ENCODE measurements around the gene PSD2. TPM values are rescaled to one million over a fixed set of nuclear protein-coding genes. Genes with fewer than 3 reads are reported as not detected.

Gene PSD2
- total and polyA plus RNA-seq, 2 of the 13 experiments (the other 11 are each of a cell fraction or from before 2014, with no cell fraction given): 0.07 TPM; not detected in 1

DNA sequence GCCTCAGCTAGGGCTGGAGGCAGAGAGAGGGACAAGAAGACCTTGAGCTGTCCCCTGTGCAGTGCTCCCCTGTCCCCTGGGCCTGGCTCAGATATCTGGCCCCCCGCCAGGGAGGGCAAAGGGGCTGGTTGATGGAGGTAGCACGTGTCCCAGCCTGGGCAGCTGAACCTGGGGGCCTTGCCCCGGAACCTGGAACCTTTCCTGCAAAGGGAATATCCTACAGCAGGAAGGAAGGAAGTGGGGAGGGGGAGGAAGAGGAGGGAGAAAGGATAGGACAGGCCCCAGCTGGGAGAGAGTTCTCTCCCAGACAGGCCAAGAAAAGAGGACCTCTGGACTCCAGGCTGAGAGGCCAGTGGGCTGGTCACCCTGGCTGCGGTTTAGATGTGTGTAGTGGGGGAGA lies 27.6 kb upstream of the PSD2 start (continued):
- TF ChIP-seq, protein P1, sequence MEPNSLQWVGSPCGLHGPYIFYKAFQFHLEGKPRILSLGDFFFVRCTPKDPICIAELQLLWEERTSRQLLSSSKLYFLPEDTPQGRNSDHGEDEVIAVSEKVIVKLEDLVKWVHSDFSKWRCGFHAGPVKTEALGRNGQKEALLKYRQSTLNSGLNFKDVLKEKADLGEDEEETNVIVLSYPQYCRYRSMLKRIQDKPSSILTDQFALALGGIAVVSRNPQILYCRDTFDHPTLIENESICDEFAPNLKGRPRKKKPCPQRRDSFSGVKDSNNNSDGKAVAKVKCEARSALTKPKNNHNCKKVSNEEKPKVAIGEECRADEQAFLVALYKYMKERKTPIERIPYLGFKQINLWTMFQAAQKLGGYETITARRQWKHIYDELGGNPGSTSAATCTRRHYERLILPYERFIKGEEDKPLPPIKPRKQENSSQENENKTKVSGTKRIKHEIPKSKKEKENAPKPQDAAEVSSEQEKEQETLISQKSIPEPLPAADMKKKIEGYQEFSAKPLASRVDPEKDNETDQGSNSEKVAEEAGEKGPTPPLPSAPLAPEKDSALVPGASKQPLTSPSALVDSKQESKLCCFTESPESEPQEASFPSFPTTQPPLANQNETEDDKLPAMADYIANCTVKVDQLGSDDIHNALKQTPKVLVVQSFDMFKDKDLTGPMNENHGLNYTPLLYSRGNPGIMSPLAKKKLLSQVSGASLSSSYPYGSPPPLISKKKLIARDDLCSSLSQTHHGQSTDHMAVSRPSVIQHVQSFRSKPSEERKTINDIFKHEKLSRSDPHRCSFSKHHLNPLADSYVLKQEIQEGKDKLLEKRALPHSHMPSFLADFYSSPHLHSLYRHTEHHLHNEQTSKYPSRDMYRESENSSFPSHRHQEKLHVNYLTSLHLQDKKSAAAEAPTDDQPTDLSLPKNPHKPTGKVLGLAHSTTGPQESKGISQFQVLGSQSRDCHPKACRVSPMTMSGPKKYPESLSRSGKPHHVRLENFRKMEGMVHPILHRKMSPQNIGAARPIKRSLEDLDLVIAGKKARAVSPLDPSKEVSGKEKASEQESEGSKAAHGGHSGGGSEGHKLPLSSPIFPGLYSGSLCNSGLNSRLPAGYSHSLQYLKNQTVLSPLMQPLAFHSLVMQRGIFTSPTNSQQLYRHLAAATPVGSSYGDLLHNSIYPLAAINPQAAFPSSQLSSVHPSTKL (CRISPR knock-in tag; IDR thresholded peaks at IDR 0.05): 0 out of 2 replicates have a peak, but pooled peaks have one; percentile 51
- TF ChIP-seq, protein P2, sequence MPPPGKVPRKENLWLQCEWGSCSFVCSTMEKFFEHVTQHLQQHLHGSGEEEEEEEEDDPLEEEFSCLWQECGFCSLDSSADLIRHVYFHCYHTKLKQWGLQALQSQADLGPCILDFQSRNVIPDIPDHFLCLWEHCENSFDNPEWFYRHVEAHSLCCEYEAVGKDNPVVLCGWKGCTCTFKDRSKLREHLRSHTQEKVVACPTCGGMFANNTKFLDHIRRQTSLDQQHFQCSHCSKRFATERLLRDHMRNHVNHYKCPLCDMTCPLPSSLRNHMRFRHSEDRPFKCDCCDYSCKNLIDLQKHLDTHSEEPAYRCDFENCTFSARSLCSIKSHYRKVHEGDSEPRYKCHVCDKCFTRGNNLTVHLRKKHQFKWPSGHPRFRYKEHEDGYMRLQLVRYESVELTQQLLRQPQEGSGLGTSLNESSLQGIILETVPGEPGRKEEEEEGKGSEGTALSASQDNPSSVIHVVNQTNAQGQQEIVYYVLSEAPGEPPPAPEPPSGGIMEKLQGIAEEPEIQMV (CRISPR knock-in tag; IDR thresholded peaks at IDR 0.05; ENCODE audit: low read depth): no peak
- TF ChIP-seq TBP (CRISPR knock-in tag; IDR thresholded peaks at IDR 0.05) (no peak), KMT2B (CRISPR knock-in tag; IDR thresholded peaks at IDR 0.05) (no peak), PCBP2 (optimal IDR thresholded peaks at IDR 0.05; ENCODE audit: low read depth, low read length, poor library complexity, severe bottlenecking) (no peak), ZNF44 (CRISPR knock-in tag; IDR thresholded peaks at IDR 0.05) (no peak), ZNF780A (CRISPR knock-in tag; IDR thresholded peaks at IDR 0.05) (no peak), ZNF740 (CRISPR knock-in tag; IDR thresholded peaks at IDR 0.05) (no peak), EHMT2 (IDR thresholded peaks at IDR 0.05; ENCODE audit: borderline replicate concordance, low read depth, low read length) (no peak), ZNF816 (CRISPR knock-in tag; IDR thresholded peaks at IDR 0.05; ENCODE audit: borderline replicate concordance) (no peak), MBD4 (IDR thresholded peaks at IDR 0.05; ENCODE audit: borderline replicate concordance, low read length) (no peak), ZNF761 (CRISPR knock-in tag; conservative IDR thresholded peaks at IDR 0.05) (no peak), ZNF558 (CRISPR knock-in tag; IDR thresholded peaks at IDR 0.05; ENCODE audit: borderline replicate concordance) (no peak), NCOA1 (CRISPR knock-in tag; IDR thresholded peaks at IDR 0.05) (no peak), ZSCAN31 (CRISPR knock-in tag; IDR thresholded peaks at IDR 0.05; ENCODE audit: low read depth) (no peak), ZNF775 (CRISPR knock-in tag; IDR thresholded peaks at IDR 0.05; ENCODE audit: borderline replicate concordance) (no peak), ZUFSP (CRISPR knock-in tag; IDR thresholded peaks at IDR 0.05; ENCODE audit: borderline replicate concordance) (no peak), ATF1 (CRISPR knock-in tag; IDR thresholded peaks at IDR 0.05) (no peak)
- TF ChIP-seq, protein P3, sequence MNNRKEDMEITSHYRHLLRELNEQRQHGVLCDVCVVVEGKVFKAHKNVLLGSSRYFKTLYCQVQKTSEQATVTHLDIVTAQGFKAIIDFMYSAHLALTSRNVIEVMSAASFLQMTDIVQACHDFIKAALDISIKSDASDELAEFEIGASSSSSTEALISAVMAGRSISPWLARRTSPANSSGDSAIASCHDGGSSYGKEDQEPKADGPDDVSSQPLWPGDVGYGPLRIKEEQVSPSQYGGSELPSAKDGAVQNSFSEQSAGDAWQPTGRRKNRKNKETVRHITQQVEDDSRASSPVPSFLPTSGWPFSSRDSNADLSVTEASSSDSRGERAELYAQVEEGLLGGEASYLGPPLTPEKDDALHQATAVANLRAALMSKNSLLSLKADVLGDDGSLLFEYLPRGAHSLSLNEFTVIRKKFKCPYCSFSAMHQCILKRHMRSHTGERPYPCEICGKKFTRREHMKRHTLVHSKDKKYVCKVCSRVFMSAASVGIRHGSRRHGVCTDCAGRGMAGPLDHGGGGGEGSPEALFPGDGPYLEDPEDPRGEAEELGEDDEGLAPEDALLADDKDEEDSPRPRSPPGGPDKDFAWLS (CRISPR knock-in tag; IDR thresholded peaks at IDR 0.05; ENCODE audit: borderline replicate concordance): no peak
- TF ChIP-seq, protein P4, sequence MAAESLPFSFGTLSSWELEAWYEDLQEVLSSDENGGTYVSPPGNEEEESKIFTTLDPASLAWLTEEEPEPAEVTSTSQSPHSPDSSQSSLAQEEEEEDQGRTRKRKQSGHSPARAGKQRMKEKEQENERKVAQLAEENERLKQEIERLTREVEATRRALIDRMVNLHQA (CRISPR knock-in tag; IDR thresholded peaks at IDR 0.05): no peak

Data from HepG2 (cell line).